HFF-Myc (cell line): ENCODE data around the gene MYB.

Experiments used
- DNase-seq: peaks from one replicate; pipeline ENCODE4 v3.0.0-alpha.2; 2011; ENCODE audit warnings: low read depth; ENCODE audit errors: extremely low read depth
- H3K4me3 ChIP-seq: replicated peaks from 2 replicates; pipeline ENCODE4 v1.5.1; 2011; ENCODE audit warnings: low read depth, mild to moderate bottlenecking, control low read depth, low read length
- TF ChIP-seq, protein P1 (sequence below): IDR thresholded peaks from 2 replicates; pipeline ENCODE4 v1.5.1; 2012; ENCODE audit warnings: mild to moderate bottlenecking, low read depth, low read length, control low read depth; ENCODE audit errors: missing control alignments

MYB gene

DNA sequence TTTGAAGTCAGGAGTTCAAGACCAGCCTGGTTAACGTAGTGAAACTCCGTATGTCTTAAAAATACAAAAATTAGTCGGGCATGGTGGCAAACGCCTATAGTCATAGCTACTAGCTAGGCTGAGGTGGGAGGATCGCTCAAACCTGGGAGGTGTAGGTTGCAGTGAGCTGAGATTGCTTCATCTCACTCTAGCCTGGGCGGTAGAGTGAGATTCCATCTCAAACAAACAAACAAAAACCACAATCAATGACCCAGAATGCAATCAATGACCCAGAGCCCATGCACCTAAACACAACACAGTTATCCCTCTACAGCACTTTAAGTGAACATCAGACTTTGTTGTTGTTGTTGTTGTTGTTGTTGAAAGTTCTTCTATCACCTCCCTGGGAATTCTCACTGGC is 77.9 kb downstream of the MYB start:
- TF ChIP-seq, protein P1, sequence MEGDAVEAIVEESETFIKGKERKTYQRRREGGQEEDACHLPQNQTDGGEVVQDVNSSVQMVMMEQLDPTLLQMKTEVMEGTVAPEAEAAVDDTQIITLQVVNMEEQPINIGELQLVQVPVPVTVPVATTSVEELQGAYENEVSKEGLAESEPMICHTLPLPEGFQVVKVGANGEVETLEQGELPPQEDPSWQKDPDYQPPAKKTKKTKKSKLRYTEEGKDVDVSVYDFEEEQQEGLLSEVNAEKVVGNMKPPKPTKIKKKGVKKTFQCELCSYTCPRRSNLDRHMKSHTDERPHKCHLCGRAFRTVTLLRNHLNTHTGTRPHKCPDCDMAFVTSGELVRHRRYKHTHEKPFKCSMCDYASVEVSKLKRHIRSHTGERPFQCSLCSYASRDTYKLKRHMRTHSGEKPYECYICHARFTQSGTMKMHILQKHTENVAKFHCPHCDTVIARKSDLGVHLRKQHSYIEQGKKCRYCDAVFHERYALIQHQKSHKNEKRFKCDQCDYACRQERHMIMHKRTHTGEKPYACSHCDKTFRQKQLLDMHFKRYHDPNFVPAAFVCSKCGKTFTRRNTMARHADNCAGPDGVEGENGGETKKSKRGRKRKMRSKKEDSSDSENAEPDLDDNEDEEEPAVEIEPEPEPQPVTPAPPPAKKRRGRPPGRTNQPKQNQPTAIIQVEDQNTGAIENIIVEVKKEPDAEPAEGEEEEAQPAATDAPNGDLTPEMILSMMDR: no peak
- no peak for DNase-seq
- H3K4me3 ChIP-seq: no peak overlapping the region

GRCh38 chr6:135260612-135261011 is 79.5 kb downstream of the MYB start:
- no peak overlapping the region for H3K4me3 ChIP-seq
- no peak for DNase-seq
- TF ChIP-seq, protein P1: no peak

GRCh38 chr6:135261872-135262725 is 81.0 kb downstream of the MYB start:
- H3K4me3 ChIP-seq: no peak overlapping the region
- DNase-seq: no peak
- TF ChIP-seq, protein P1: no peak

GRCh38 chr6:135265278-135265677 is 84.2 kb downstream of the MYB start:
- no peak for DNase-seq
- TF ChIP-seq, protein P1: no peak
- H3K4me3 ChIP-seq: no peak overlapping the region

GRCh38 chr6:135266675-135267074 is 85.6 kb downstream of the MYB start:
- DNase-seq: no peak
- TF ChIP-seq, protein P1: no peak
- H3K4me3 ChIP-seq: no peak overlapping the region

GRCh38 chr6:135267085-135267484 is 86.0 kb downstream of the MYB start:
- DNase-seq: no peak
- TF ChIP-seq, protein P1: no peak
- no peak overlapping the region for H3K4me3 ChIP-seq
